IPS-18a (cell line): ENCODE data around the gene FAS.

Experiments
- H3K27ac ChIP-seq: one replicate; pipeline ENCODE4 v1.5.1; 2013; ENCODE audit warnings: low read length
- H3K27me3 ChIP-seq: one replicate; pipeline ENCODE4 v1.6.1; 2013; ENCODE audit warnings: mild to moderate bottlenecking, low read length; ENCODE audit not compliant: control insufficient read depth, insufficient read depth
- H3K36me3 ChIP-seq: one replicate; pipeline ENCODE4 v1.6.1; 2013; ENCODE audit warnings: low read depth, low read length; ENCODE audit not compliant: control insufficient read depth
- H3K4me1 ChIP-seq: one replicate; pipeline ENCODE4 v1.6.1; 2013; ENCODE audit warnings: low read depth, low read length; ENCODE audit not compliant: control insufficient read depth
- H3K4me3 ChIP-seq: one replicate; pipeline ENCODE4 v1.5.1; 2013; ENCODE audit warnings: low read length
- H3K9ac ChIP-seq: one replicate; pipeline ENCODE4 v1.6.1; 2013; ENCODE audit warnings: mild to moderate bottlenecking, low read length, moderate library complexity
- H3K9me3 ChIP-seq: one replicate; pipeline ENCODE4 v1.6.1; 2013; ENCODE audit warnings: low read depth, low read length; ENCODE audit not compliant: control insufficient read depth

FAS gene

DNA sequence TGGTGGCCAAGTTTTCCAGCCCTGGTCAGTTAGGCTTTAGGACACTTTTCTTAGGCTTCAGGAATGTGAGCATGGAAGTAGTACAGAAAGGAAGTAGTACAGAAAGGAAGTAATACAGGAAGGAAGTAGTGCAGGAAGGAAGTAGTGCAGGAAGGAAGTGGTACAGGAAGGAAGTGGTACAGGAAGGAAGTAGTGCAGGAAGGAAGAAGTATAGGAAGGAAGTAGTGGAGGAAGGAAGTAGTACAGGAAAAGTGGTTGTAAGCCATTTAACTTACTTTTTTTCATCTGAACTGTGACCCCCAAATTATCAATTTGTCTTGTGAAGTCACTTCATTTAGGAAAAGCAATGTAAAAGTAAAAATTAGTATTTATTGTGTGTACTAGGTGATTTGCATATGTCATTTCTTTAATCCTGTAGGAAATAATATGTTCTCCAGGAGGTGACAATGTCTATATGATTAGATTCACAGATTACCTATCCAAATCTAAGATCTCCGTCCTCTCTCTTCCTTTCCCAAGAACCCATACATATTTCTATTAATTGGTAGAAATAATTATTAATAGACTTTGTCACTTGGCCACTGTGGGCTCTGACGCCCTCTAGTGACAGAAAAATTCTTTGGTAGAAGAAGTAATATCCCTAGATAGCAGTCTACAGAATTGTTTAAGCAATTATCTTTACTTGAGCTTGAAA, 3.9 kb upstream of the FAS start:
- Histone ChIP-seq H3K9me3 (no peaks in the 10 kb centered on the region), H3K36me3 (no peaks in the 10 kb centered on the region), H3K27ac (no peak overlapping the region), H3K27me3 (peaks cover 28% of the 10 kb centered on the region), H3K4me3 (no peak overlapping the region), H3K9ac (no peak overlapping the region), H3K4me1 (peaks cover 9% of the 10 kb centered on the region)

DNA sequence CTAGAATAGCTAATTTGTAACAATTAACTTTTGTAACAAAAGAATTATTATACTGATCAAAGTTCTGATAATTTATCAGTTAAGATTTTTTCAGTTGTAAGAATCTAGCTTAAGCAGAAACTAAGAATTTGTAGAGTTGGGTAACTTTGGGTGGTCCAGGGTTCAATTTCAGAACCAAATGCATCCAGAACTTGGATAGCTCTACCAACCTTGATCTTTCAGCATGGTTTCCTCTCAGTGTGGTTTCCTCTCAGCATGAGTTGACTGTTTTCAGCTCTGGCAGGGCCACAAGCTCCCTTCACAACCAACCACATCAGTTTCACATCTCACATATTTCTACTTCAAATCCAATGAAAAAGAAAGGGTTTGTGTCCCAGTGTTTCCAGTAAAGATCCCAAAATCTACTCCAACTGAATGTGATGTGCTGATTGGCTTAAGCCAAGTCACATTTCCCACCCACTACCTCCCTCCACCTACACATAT, 3.3 kb upstream of the FAS start:
- H3K4me3 ChIP-seq = no peak overlapping the region
- H3K27me3 ChIP-seq = peaks cover 34% of the 10 kb centered on the region
- H3K4me1 ChIP-seq = peaks cover 14% of the 10 kb centered on the region
- H3K36me3 ChIP-seq = no peaks in the 10 kb centered on the region
- no peak overlapping the region for H3K9ac ChIP-seq
- H3K27ac ChIP-seq = no peak overlapping the region
- H3K9me3 ChIP-seq = no peaks in the 10 kb centered on the region

DNA sequence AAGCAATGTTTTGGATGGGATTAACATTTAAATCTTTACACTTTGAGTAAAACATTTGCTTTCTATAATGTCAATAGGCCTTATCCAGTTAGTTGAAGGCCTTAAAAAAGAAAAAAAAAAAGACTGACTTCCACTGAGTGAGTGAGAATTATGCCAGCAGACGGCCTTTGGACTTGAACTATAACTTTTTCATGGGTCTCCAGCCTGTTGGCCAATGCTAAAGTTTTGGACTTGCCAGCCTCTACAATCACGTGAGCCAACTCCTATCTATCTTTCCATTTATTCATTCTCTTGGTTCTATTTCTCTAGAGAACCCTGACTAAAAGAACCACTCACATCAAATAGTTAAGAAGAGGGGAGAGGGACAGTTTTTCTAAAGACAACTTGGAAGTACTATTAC, 2.8 kb upstream of the FAS start:
- Histone ChIP-seq H3K9me3 (no peaks in the 10 kb centered on the region), H3K27me3 (peaks cover 34% of the 10 kb centered on the region), H3K36me3 (no peaks in the 10 kb centered on the region), H3K9ac (no peak overlapping the region), H3K4me1 (peaks cover 18% of the 10 kb centered on the region), H3K4me3 (no peak overlapping the region), H3K27ac (no peak overlapping the region)

DNA sequence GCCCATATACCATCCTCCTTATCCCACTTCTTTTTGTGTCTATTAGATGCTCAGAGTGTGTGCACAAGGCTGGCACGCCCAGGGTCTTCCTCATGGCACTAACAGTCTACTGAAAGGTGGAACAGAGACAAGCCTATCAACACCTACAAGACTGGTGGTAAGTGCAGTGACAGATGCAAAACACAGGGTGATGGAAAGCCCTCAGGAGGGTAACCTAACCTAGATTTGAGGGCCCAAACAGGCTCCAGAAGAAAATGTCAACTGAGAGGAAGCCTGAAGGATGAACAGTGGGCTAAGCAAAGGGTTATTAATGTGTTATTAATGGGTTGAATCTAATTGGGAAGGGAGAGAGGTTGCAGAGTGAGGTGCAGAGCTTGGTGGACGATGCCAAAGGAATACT, 1.2 kb upstream of the FAS start:
- Histone ChIP-seq H3K27me3 (peaks cover 34% of the 10 kb centered on the region), H3K4me1 (peaks cover 34% of the 10 kb centered on the region), H3K9me3 (no peaks in the 10 kb centered on the region), H3K36me3 (no peaks in the 10 kb centered on the region), H3K4me3 (peak overlapping the region; percentile 87), H3K27ac (no peak overlapping the region), H3K9ac (no peak overlapping the region)

DNA sequence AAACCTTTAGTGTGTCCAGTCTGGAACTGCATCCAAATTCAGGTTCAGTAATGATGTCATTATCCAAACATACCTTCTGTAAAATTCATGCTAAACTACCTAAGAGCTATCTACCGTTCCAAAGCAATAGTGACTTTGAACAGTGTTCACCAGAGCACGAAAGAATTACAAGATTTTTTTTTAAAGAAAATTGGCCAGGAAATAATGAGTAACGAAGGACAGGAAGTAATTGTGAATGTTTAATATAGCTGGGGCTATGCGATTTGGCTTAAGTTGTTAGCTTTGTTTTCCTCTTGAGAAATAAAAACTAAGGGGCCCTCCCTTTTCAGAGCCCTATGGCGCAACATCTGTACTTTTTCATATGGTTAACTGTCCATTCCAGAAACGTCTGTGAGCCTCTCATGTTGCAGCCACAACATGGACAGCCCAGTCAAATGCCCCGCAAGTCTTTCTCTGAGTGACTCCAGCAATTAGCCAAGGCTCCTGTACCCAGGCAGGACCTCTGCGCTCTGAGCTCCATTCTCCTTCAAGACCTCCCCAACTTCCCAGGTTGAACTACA, 694 bp upstream of the FAS start:
- no peak overlapping the region for H3K27ac ChIP-seq
- peak overlapping the region; percentile 87 for H3K4me3 ChIP-seq
- no peaks in the 10 kb centered on the region for H3K36me3 ChIP-seq
- peak overlapping the region; percentile 15 for H3K9ac ChIP-seq
- peaks cover 34% of the 10 kb centered on the region for H3K4me1 ChIP-seq
- H3K27me3 ChIP-seq = peaks cover 34% of the 10 kb centered on the region
- H3K9me3 ChIP-seq = no peaks in the 10 kb centered on the region

DNA sequence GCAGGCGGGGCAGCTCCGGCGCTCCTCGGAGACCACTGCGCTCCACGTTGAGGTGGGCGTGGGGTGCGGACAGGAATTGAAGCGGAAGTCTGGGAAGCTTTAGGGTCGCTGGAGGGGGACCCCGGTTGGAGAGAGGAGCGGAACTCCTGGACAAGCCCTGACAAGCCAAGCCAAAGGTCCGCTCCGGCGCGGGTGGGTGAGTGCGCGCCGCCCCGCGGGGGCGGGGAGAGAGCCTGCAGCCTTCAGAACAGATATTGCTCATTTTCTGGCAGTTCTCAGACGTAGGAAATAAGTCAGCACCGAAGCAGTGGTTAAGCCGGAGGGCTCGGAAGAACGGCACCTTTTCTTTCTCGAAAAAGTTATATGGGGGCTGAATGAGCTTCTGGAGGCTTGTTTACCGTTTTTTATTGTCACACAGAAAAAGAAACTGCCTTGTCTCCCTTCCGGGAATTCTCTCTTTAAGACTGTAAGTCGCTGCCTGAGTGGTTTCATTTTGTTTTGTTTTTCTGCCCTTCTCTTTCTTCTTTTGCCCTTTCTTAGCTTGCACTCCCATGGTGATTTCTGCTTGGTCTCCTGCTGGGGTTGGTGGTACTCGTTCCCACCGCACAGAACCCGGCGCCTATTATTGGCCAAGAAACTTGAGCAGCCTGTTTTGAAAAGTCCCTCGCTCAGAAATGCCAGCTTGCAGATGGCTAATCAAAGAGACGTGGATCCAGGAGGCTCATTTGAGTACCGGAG, 732 bp downstream of the FAS start:
- peaks cover 30% of the 10 kb centered on the region for H3K4me1 ChIP-seq
- no peaks in the 10 kb centered on the region for H3K9me3 ChIP-seq
- no peaks in the 10 kb centered on the region for H3K36me3 ChIP-seq
- peaks cover 34% of the 10 kb centered on the region for H3K27me3 ChIP-seq
- H3K4me3 ChIP-seq = peak overlapping the region; percentile 87
- H3K27ac ChIP-seq = no peak overlapping the region
- H3K9ac ChIP-seq = peak overlapping the region; percentile 67

DNA sequence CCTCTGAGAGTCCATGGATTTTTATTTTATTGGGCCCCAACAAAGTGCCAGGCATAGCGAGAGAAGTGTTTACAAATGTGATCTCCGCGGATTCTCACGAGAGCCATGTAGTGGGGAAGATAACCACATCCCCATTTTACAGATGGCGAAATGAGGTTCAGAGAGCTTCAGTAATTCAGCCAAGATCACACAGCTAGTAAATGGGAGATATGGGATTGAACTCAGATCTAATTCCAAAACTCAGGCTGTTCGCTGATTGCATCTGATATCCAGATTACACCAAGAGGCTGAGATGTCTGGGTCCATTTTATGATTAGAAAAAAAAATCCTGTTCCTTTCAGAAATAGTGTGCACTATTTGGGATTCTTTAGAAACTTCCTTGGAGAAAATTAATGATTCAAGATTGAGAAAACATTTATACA, 1.3 kb downstream of the FAS start:
- Histone ChIP-seq H3K4me3 (peak overlapping the region; percentile 87), H3K9me3 (no peaks in the 10 kb centered on the region), H3K36me3 (no peaks in the 10 kb centered on the region), H3K4me1 (peaks cover 30% of the 10 kb centered on the region), H3K9ac (peak overlapping the region; percentile 67), H3K27ac (no peak overlapping the region), H3K27me3 (peaks cover 34% of the 10 kb centered on the region)

DNA sequence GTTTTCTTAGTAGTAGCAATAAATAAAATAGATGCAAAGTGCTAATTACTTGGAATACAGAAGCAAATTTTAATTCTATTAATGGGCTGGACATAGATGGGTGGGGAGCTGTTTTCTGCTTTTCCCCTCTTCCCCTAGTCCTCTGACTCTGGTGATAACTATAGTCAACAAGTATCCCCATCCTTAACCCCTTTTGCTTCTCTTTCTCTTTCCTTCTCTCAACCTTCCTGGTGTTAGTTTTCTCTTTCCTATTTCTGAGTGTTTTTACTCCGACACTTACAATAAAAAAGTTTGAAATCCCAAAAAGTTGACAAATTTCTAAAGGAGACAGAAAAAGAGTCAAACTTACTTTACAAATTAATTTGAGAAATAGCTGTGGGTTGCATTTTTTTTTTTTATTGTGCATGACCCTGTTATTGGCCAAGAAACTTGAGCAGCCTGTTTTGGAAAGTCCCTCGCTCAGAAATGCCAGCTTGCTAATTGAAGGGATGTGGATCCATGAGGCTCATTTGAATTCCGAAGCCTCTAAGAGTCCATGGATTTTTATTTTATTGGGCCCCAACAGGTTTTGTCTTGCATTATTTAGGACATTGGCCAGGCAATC, 2.4 kb downstream of the FAS start:
- Histone ChIP-seq H3K4me3 (peak overlapping the region; percentile 44), H3K4me1 (peaks cover 30% of the 10 kb centered on the region), H3K27me3 (peaks cover 34% of the 10 kb centered on the region)

DNA sequence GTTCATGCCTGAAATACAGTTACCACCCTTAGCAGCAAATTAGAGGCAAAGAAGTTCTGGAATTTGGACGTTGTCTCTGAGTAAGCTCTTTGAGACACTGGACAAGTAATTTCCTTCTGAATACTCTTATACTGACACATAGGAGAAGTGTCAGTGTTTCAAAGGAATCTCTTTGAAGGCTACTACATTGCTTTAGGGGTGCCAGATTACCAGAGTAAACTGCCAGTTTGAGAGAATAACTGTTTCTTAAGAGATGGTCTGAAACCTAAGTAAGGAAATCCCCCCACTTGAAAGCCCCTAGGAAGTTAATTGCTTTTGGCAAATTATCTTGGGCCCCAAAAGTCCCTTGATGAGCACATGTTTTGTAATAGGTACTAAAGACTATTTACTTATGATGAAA, 3.4 kb downstream of the FAS start:
- Histone ChIP-seq H3K4me3 (peak overlapping the region; percentile 44), H3K4me1 (peaks cover 30% of the 10 kb centered on the region), H3K36me3 (no peaks in the 10 kb centered on the region), H3K27me3 (peaks cover 30% of the 10 kb centered on the region), H3K27ac (no peak overlapping the region), H3K9me3 (no peaks in the 10 kb centered on the region), H3K9ac (no peak overlapping the region)

More for the DNA sequence above, 2.4 kb downstream of the FAS start:
- H3K9me3 ChIP-seq = no peaks in the 10 kb centered on the region
- no peaks in the 10 kb centered on the region for H3K36me3 ChIP-seq
- H3K27ac ChIP-seq = peak overlapping the region; percentile 53
- H3K9ac ChIP-seq = peak overlapping the region; percentile 32

DNA sequence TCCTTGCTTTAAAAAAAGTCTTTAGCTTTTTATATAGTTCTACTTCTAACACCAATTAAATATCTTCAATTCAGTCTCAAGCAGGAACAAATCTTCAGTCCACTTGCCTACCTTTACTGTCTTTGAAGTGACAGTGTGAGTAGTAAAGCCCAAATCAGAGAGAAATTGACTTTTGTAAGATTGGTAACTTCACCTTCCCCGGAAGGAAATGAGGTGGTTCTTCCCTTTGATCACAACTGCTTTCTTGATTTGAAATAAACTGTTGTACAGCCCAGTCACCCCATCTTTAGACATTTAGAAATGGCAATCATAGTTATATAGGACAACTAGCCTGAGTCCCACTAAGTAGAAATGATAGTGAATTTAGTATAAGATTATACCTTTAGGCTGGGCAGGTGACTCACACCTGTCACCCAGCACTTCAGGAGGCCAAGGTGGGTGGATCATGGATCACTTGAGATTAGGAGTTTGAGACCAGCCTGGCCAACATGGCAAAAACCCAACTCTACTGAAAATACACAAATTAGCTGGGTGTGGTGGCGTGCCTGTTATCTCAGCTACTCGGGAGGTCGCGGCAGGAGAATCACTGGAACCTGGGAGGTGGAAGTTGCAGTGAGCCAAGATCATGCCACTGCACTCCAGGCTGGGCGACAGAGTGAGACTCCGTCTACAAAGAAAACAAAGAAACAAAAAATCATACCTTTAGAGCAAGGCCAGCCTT, 4.7 kb downstream of the FAS start:
- Histone ChIP-seq H3K27me3 (peaks cover 17% of the 10 kb centered on the region), H3K4me3 (no peak overlapping the region), H3K27ac (no peak overlapping the region), H3K4me1 (peaks cover 25% of the 10 kb centered on the region), H3K9me3 (no peaks in the 10 kb centered on the region), H3K36me3 (no peaks in the 10 kb centered on the region), H3K9ac (no peak overlapping the region)

DNA sequence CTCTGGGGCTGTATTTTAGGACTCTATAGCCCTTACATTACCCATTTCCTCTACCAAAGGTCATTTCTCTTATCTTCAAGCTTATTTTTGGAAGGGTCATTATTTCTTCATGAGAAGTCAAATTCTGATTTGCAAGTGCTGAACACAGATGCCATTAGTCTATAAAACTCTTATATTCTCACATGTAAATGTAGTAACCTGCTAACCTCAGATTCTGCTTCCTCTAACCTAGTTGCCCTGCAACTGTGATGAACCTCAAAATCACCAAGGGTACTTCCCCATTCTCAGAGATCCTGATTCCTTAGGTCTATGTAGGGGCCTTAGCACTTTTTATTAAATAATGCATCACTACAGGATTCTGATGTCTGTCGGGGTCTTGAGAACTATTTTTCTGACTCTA, 6.3 kb downstream of the FAS start:
- Histone ChIP-seq H3K9ac (no peak overlapping the region), H3K27me3 (peaks cover 4% of the 10 kb centered on the region), H3K27ac (no peak overlapping the region), H3K9me3 (no peaks in the 10 kb centered on the region), H3K36me3 (no peaks in the 10 kb centered on the region), H3K4me1 (peaks cover 25% of the 10 kb centered on the region), H3K4me3 (no peak overlapping the region)
